Osteoblast (primary cell): Measurements from ENCODE around the gene TSPAN8. TPM values are rescaled to one million over a fixed set of nuclear protein-coding genes. Genes with fewer than 3 reads are reported as not detected.
A peak's percentile ranks its signal among the peaks of the same experiment; 100 is the strongest.
"Not testable (repeated sequence)": the region's sequence is repeated elsewhere in the genome, so short reads cannot be mapped to it uniquely, and the experiment has no call there.

Source experiments
- DNase-seq: peaks from one replicate; pipeline ENCODE4 v3.0.0; 2011; ENCODE audit warnings: low spot score, mixed read lengths; ENCODE audit not compliant: insufficient read length; ENCODE audit errors: missing footprints
- H2AFZ ChIP-seq: 2 replicates; pipeline ENCODE4 v1.6.0; 2011; ENCODE audit warnings: mild to moderate bottlenecking, low read length
- H3K27ac ChIP-seq: 2 replicates; pipeline ENCODE4 v1.5.1; 2011; ENCODE audit warnings: mild to moderate bottlenecking, low read depth, low read length, moderate library complexity
- H3K27me3 ChIP-seq: 2 replicates; pipeline ENCODE4 v1.6.0; 2012; ENCODE audit warnings: mild to moderate bottlenecking, control low read depth, inconsistent platforms, low read length, moderate library complexity; ENCODE audit not compliant: insufficient read depth
- H3K36me3 ChIP-seq: 2 replicates; pipeline ENCODE4 v1.5.1; 2011; ENCODE audit warnings: mild to moderate bottlenecking, low read length, control low read depth, moderate library complexity; ENCODE audit not compliant: insufficient read depth
- H3K4me1 ChIP-seq: 2 replicates; pipeline ENCODE4 v1.5.1; 2011; ENCODE audit warnings: mild to moderate bottlenecking, low read length, control low read depth, moderate library complexity; ENCODE audit not compliant: insufficient read depth
- H3K4me2 ChIP-seq: 2 replicates; pipeline ENCODE4 v1.6.0; 2011; ENCODE audit warnings: mild to moderate bottlenecking, low read length; ENCODE audit not compliant: insufficient read depth
- H3K4me3 ChIP-seq: fragments of 200-600 bp; sonication (generic); 3 replicates; pipeline ENCODE4 v1.5.1; 2012; ENCODE audit warnings: mild to moderate bottlenecking, low read length, inconsistent platforms; ENCODE audit not compliant: insufficient read depth
- H3K79me2 ChIP-seq: 2 replicates; pipeline ENCODE4 v1.6.0; 2012; ENCODE audit warnings: mild to moderate bottlenecking, low read length, control low read depth, inconsistent platforms; ENCODE audit not compliant: insufficient read depth
- H3K9me3 ChIP-seq: 2 replicates; pipeline ENCODE4 v1.5.1; 2011; ENCODE audit warnings: low read depth, low read length, control low read depth
- H4K20me1 ChIP-seq: 2 replicates; pipeline ENCODE4 v1.6.0; 2012; ENCODE audit warnings: mild to moderate bottlenecking, low read length, control low read depth; ENCODE audit not compliant: insufficient read depth
- CTCF ChIP-seq: IDR thresholded peaks from 2 replicates; pipeline ENCODE4 v1.5.1; 2011; ENCODE audit warnings: mild to moderate bottlenecking, low read depth, low read length, moderate library complexity; ENCODE audit errors: extremely low read depth
- total RNA-seq: library from RNA; depleted of rRNA; stranded (reverse); fragments of >200 nt; gene quantifications from 2 replicates; pipeline ENCODE4 v1.2.3, GENCODE V29; 2012

The TSPAN8 gene
- total RNA-seq, 1 donor, result under 0.01 TPM

DNA sequence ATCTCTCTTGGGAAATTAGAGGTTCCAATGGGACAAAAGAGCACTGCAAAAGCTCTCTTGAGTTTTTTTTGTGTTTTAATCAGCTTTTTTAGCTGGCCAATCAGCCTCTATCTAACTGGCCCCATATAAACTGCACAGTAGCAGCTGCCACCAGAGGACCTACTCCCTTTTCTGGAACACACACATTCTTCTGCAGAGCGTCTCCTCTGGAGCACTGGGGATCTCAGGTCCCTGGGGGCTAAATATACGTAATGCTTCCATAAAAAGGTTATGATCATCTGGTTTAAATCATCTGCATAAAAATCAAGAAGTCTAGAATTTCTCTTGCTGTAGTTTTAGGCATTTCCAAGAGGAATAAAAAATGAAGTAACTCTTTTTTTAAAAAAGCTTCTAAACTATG lies 32.3 kb downstream of the TSPAN8 start:
- Histone ChIP-seq H3K4me1 (no peaks in the 10 kb centered on the region), H3K4me2 (no peak overlapping the region), H3K4me3 (no peak overlapping the region), H3K36me3 (no peaks in the 10 kb centered on the region), H4K20me1 (no peaks in the 10 kb centered on the region), H2AFZ (no peak overlapping the region), H3K27me3 (no peaks in the 10 kb centered on the region), H3K27ac (no peak overlapping the region), H3K9me3 (no peaks in the 10 kb centered on the region), H3K79me2 (no peaks in the 10 kb centered on the region)
- TF ChIP-seq CTCF, result no peak
- DNase-seq, result peak; percentile 45

GRCh38 chr12:71124835-71125460 lies 32.9 kb downstream of the TSPAN8 start:
- H4K20me1 ChIP-seq, result no peaks in the 10 kb centered on the region
- no peaks in the 10 kb centered on the region for H3K4me1 ChIP-seq
- H3K4me3 ChIP-seq, result no peak overlapping the region
- no peaks in the 10 kb centered on the region for H3K36me3 ChIP-seq
- H2AFZ ChIP-seq, result no peak overlapping the region
- no peak overlapping the region for H3K27ac ChIP-seq
- H3K9me3 ChIP-seq, result no peaks in the 10 kb centered on the region
- no peak overlapping the region for H3K4me2 ChIP-seq
- H3K27me3 ChIP-seq, result no peaks in the 10 kb centered on the region
- no peak for TF ChIP-seq CTCF
- DNase-seq, result no peak
- no peaks in the 10 kb centered on the region for H3K79me2 ChIP-seq

DNA sequence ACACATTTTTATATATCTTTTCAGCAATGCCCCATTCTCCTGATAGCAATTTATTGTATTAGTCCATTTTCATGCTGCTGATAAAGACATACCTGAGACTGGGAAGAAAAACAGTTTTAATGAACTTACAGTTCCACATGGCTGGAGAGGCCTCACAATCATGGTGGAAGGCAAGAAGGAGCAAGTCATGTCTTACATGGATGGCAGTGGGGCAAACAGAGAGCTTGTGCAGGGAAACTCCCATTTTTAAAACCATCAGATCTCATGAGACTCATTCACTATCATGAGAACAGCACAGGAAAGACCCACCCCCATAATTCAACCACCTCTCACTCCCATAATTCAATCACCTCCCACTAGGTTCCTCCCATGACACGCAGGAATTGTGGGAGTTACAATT lies 44.7 kb downstream of the TSPAN8 start:
- H4K20me1 ChIP-seq, H3K36me3 ChIP-seq, H3K4me3 ChIP-seq, H3K27ac ChIP-seq, H3K4me1 ChIP-seq, H3K9me3 ChIP-seq, DNase-seq, H3K4me2 ChIP-seq, H3K79me2 ChIP-seq, H2AFZ ChIP-seq, H3K27me3 ChIP-seq: not testable (repeated sequence)

GRCh38 chr12:71109834-71110233 lies 48.0 kb downstream of the TSPAN8 start:
- Histone ChIP-seq H2AFZ (no peak overlapping the region), H3K4me1 (no peaks in the 10 kb centered on the region), H4K20me1 (no peaks in the 10 kb centered on the region), H3K9me3 (no peaks in the 10 kb centered on the region), H3K4me3 (no peak overlapping the region), H3K4me2 (no peak overlapping the region), H3K27ac (no peak overlapping the region), H3K27me3 (no peaks in the 10 kb centered on the region), H3K79me2 (no peaks in the 10 kb centered on the region), H3K36me3 (no peaks in the 10 kb centered on the region)
- no peak for TF ChIP-seq CTCF
- DNase-seq, result no peak
